Islet of Langerhans (tissue), 1 donor: ENCODE measurements around the gene PCDHGA1.
"Not testable (repeated sequence)": the region's sequence is repeated elsewhere in the genome, so short reads cannot be mapped to it uniquely, and the experiment has no call there.

Experiments
- FAIRE-seq: peaks from one replicate; lab custom pipeline; 2011; peaks lifted over from hg19 to GRCh38; lab: Jason Lieb, UNC

The PCDHGA1 gene

DNA sequence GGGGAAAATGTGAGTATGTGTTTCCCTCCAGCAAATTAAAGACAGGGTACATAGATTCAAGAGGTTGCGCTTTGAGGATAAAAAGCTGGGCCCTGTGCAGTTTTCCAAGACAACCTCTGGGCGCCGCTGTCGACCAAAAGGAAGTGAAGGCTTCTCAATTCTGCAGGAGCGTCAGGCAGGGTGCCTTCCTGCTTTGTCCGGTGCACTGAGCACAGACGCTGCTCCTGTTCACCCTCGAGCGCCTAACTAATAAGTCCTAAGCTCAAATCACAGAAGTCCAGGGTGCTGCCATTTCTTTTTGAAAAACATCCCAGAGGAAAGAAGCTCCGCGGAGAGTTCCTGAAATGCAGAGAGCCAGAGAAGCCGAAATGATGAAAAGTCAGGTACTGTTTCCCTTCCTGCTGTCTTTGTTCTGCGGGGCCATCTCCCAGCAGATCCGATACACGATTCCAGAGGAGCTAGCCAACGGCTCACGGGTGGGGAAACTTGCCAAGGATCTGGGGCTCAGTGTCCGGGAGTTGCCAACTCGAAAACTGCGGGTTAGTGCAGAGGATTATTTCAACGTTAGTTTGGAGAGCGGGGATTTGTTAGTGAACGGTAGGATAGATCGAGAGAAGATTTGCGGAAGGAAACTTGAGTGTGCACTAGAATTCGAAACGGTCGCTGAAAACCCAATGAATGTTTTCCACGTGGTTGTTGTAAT, 19.8 kb downstream of the PCDHGA1 start, which contains the start of gene PCDHGB1:
Gene PCDHGB1, plus strand, starts transcription at position 183 of the 703 bp plus-strand sequence. Its CDS starts 162 bp downstream, at position 345.
- no peak for FAIRE-seq

DNA sequence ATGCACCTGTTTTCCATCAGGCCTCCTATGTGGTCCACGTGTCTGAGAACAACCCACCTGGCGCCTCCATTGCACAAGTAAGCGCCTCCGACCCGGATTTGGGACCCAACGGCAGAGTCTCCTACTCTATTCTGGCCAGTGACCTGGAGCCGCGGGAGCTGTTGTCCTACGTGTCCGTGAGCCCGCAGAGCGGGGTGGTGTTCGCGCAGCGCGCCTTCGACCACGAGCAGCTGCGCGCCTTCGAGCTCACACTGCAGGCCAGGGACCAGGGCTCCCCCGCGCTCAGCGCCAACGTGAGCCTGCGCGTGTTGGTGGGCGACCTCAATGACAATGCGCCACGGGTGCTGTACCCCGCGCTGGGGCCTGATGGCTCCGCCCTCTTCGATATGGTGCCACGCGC, 21.3 kb downstream of the PCDHGA1 start:
- FAIRE-seq, result no peak

DNA sequence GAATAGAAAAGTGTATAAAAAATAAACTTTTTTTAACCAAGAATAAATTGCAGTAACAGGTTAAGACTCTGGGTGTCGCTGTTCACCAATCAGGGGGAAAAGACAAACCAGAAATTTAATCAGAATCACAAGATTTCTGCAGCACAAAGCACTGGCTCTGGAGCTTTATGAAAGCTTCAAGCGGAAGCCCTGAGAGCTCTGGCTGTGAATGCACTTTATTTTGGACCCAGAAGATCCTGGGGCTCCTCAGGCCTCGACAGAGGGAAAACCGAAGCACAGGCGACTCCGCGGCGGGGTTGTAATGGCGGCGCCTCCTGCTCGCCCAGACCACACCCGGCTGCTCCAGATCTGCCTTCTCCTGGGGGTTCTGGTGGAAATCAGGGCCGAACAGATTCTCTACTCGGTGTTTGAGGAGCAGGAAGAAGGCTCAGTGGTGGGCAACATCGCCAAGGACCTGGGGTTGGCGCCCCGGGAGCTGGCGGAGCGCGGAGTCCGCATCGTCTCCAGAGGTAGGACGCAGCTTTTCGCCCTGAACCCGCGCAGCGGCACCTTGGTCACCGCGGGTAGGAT, 24.7 kb downstream of the PCDHGA1 start, which contains the start of gene PCDHGA4:
Gene PCDHGA4, plus strand, starts transcription at position 122 of the 570 bp plus-strand sequence. Its CDS starts 87 bp downstream, at position 209.
- FAIRE-seq, result no peak

DNA sequence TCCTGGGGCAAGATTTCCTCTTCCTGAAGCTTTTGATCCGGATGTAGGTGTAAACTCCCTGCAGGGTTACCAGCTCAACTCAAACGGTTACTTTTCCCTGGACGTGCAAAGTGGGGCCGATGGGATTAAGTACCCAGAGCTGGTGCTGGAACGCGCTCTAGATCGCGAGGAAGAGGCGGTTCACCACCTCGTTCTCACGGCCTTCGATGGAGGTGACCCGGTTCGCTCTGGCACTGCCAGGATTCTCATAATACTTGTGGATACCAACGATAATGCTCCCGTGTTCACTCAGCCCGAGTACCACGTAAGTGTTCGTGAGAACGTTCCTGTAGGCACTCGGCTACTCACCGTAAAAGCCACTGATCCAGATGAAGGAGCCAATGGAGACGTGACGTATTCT, 25.3 kb downstream of the PCDHGA1 start:
- no peak for FAIRE-seq

DNA sequence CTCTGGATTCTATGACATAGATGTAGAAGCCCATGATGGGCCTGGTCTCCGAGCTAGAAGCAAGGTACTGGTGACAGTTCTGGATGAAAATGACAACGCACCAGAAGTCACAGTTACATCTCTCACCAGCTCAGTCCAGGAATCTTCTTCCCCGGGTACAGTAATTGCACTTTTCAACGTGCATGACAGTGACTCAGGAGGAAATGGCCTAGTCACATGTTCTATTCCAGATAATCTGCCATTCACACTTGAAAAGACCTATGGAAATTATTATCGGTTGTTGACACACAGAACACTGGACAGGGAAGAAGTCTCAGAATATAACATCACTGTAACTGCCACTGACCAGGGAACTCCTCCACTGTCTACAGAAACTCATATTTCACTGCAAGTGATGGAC, 25.8 kb downstream of the PCDHGA1 start:
- FAIRE-seq, result no peak

DNA sequence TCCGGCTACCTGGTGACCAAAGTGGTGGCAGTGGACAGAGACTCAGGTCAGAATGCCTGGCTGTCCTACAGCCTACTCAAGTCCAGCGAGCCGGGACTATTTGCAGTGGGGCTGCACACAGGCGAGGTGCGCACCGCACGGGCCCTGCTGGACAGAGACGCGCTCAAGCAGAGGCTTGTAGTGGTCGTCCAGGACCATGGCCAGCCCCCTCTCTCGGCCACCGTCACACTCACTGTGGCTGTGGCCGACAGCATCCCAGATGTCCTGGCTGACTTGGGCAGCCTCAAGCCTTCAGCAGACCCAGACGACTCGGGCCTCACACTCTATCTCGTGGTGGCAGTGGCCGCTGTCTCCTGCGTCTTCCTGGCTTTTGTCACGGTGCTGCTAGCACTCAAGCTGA, 26.6 kb downstream of the PCDHGA1 start:
- FAIRE-seq, result no peak

DNA sequence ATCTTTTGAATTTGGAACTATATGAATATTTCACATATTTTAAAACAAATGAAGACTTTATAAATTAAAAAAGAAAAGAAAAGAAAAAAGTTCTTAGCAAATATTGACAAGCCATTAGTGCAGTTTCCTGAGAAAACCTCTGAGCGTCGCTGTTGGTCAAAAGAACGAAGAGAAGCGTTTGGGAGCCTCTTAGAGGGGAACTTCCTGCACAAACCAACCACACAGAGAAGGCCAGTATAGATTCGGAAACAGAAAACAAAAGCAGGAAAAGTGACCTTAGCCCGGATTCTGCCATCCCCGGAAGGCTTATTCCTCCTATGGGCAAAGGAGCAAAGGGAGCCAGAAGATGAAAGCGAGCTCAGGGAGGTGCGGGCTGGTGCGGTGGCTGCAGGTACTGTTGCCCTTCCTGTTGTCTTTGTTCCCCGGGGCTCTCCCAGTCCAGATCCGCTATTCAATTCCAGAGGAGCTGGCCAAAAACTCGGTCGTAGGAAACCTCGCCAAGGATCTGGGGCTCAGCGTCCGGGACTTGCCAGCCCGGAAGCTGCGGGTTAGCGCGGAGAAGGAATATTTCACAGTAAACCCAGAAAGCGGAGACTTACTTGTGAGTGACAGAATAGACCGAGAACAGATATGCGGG, 29.6 kb downstream of the PCDHGA1 start, which contains the start of gene PCDHGB2:
Gene PCDHGB2, plus strand, starts transcription at position 205 of the 637 bp plus-strand sequence. Its CDS starts 142 bp downstream, at position 347.
- no peak for FAIRE-seq

DNA sequence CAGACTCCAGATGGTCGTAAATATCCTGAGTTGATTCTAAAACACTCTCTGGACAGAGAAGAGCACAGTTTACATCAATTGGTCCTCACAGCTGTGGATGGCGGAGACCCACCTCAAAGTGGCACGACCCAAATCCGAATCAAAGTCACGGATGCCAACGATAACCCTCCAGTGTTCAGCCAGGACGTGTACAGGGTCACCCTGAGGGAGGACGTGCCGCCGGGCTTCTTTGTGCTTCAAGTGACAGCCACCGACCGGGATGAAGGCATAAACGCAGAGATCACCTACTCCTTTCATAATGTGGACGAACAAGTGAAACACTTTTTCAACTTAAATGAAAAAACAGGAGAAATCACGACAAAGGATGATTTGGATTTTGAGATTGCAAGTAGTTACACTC, 30.4 kb downstream of the PCDHGA1 start:
- FAIRE-seq, result no peak

DNA sequence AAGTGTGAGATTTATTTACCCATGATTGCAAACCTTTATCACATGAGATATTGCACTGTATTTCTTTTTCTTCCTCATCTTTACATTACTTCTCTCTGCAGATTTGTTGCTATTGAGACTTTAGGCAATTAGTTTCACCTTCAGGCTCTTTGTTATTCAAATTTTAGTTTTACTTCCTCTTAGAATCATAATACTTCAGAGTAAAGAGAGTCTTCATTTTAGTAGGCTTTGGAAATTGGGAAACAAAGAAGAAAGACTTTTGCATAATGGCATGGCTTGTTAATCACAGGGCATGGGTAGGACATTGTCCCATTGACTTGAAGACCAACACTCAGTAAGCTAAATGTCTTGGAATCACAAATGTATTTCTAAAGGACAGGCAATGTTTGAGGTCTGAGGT, 32.4 kb downstream of the PCDHGA1 start:
- no peak for FAIRE-seq

DNA sequence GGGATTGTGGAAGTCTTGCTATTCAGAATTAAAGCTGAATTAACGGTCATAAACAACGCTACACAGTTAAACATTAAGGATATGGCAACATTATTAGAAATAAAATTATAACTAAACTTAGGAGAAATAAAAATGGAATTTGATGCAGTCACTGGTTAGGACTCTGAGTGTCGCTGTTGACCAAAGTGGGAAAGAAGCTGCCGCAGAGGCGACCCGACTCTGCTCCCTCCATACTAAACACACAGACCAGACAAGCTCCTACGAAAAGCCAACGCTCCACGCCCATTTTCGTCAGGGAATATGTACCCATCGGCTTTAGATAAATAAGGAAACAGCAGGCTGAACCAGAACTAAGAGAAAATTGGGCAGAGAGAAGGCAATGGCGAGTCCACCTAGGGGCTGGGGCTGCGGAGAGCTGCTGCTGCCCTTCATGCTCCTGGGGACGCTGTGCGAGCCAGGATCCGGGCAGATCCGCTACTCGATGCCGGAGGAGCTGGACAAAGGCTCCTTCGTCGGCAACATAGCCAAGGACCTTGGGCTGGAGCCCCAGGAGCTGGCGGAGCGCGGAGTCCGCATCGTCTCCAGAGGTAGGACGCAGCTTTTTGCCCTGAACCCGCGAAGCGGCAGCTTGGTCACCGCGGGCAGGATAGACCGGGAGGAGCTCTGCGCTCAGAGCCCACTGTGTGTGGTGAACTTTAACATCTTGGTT, 33.8 kb downstream of the PCDHGA1 start, which contains the start of gene PCDHGA5:
Gene PCDHGA5, plus strand, starts transcription at position 211 of the 709 bp plus-strand sequence. Its CDS starts 169 bp downstream, at position 380.
- no peak for FAIRE-seq

DNA sequence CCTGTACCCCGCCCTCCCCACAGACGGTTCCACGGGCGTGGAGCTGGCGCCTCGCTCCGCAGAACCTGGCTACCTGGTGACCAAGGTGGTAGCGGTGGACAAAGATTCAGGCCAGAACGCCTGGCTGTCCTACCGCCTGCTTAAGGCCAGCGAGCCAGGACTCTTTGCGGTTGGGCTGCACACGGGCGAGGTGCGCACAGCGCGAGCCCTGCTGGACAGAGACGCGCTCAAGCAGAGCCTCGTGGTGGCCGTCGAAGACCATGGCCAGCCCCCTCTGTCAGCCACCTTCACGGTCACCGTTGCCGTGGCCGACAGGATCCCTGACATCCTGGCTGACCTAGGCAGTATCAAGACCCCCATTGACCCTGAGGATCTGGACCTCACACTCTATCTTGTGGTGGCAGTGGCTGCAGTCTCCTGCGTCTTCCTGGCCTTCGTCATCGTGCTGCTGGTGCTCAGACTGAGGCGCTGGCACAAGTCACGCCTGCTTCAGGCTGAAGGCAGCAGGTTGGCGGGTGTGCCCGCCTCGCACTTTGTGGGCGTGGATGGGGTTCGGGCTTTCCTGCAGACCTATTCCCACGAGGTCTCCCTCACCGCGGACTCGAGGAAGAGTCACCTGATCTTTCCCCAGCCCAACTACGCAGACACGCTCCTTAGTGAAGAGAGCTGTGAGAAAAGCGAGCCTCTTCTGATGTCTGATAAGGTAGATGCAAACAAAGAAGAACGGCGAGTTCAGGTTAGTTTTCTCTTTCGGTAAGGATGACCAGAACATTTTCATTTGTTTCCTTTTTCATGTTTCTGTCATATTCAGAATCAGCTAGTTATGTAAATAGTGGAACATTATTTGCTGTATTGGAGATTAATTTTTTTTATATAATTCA, 35.9 kb downstream of the PCDHGA1 start:
- FAIRE-seq, result no peak

DNA sequence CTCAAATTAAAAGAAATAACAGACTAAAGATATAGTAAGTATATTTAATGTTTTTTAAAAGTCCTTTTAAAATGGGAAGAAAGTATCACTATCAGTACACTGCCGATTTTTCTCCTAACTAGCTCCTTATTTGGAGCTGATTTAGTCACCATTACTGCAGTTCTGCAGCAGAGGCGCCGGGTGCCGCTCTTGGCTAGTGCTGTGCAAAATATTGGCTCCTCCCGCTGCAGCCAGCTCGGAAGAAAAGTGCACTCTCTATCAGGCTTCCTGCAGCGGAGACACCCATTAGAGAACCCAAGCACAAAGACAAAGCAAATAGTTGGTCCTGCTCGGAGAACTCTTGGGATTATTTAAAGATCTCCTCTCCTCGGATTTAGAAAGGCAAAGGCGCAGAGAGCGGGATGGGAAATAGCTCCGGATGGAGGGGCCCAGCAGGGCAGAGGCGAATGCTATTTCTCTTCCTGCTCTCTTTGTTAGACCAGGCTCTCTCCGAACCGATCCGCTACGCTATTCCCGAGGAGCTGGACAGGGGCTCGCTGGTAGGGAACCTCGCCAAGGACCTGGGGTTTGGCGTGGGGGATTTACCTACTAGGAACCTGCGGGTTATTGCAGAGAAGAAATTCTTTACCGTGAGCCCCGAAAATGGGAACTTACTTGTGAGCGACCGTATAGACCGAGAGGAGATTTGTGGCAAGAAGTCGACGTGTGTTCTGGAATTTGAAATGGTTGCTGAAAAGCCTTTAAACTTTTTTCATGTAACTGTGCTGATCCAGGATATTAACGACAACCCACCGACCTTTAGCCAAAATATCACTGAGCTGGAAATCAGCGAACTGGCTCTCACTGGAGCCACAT, 39.9 kb downstream of the PCDHGA1 start, which contains the start of gene PCDHGB3:
Gene PCDHGB3, plus strand, starts transcription at position 249 of the 855 bp plus-strand sequence. Its CDS starts 153 bp downstream, at position 402.
- no peak for FAIRE-seq

DNA sequence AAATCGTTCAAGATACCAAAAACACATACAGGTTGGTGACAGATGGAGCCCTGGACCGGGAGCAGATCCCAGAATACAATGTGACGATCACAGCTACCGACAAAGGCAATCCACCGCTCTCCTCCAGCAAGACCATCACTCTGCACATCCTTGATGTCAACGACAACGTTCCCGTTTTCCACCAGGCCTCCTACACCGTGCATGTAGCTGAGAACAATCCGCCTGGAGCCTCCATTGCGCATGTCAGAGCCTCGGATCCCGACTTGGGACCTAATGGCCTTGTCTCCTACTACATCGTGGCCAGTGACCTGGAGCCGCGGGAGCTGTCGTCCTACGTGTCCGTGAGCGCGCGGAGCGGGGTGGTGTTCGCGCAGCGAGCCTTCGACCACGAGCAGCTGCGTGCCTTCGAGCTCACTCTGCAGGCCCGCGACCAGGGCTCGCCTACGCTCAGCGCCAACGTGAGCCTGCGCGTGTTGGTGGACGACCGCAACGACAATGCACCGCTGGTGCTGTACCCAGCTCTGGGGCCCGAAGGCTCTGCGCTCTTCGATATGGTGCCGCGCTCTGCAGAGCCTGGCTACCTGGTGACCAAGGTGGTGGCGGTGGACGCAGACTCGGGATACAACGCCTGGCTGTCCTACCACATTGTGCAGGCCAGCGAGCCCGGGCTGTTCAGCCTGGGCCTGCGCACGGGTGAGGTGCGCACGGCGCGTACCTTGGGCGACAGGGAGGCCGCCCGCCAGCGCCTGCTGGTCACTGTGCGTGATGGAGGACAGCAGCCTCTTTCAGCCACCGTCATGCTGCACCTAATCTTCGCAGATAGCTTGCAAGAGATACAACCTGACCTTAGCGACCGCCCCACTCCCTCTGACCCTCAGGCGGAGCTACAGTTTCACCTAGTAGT, 41.5 kb downstream of the PCDHGA1 start:
- FAIRE-seq, result no peak

DNA sequence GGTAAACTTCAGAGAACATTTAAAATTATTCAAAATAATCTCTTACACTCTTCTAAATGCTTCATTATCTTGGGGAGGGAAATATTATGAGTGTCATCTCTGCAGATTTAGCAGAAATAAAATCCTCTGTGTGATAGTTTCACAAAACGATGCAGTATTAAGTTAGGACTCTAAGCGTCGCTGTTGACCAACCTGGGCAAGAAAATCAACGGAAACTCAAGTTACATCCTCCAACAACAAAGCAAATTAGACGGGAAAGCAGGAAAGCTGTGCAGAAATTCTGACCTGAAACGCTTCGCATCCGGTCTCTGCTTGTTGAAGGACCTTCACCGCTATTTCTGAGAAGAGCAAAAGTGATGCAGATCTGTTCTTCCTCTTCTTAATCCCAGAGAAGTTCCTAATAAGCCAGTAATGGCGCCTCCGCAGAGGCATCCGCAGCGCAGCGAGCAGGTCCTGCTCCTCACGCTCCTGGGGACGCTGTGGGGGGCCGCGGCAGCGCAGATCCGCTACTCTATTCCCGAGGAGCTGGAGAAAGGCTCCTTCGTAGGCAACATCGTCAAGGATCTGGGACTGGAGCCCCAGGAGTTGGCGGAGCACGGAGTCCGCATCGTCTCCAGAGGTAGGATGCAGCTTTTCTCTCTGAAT, 43.5 kb downstream of the PCDHGA1 start, which contains the start of gene PCDHGA6:
Gene PCDHGA6, plus strand, starts transcription at position 219 of the 645 bp plus-strand sequence. Its CDS starts 193 bp downstream, at position 412.
- FAIRE-seq, result no peak

DNA sequence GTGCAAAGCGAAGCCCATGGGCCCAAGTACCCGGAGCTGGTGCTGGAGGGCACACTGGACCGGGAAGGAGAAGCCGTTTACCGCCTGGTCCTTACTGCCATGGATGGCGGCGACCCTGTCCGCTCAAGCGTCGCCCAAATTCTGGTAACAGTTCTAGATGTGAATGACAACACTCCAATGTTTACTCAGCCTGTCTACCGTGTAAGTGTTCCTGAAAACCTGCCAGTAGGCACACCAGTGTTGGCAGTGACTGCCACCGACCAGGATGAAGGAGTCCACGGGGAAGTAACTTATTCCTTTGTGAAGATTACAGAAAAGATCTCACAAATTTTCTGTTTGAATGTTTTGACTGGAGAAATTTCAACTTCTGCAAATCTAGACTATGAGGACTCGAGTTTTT, 44.3 kb downstream of the PCDHGA1 start:
- no peak for FAIRE-seq

DNA sequence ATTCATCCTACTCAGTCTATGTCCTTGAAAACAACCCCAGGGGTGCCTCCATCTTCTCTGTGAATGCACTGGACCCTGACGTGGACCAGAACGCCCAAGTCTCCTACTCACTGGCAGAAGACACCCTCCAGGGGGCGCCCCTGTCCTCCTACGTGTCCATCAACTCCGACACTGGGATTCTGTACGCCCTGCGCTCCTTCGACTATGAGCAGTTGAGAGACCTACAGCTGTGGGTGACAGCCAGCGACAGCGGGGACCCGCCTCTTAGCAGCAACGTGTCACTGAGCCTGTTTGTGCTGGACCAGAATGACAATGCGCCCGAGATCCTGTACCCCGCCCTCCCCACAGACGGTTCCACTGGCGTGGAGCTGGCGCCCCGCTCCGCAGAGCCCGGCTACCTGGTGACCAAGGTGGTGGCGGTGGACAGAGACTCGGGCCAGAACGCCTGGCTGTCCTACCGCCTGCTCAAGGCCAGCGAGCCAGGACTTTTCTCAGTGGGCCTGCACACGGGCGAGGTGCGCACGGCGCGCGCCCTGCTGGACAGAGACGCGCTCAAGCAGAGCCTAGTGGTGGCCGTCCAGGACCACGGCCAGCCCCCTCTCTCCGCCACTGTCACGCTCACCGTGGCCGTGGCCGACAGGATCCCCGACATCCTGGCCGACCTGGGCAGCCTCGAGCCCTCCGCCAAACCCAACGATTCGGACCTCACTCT, 45.3 kb downstream of the PCDHGA1 start:
- not testable (repeated sequence) for FAIRE-seq

DNA sequence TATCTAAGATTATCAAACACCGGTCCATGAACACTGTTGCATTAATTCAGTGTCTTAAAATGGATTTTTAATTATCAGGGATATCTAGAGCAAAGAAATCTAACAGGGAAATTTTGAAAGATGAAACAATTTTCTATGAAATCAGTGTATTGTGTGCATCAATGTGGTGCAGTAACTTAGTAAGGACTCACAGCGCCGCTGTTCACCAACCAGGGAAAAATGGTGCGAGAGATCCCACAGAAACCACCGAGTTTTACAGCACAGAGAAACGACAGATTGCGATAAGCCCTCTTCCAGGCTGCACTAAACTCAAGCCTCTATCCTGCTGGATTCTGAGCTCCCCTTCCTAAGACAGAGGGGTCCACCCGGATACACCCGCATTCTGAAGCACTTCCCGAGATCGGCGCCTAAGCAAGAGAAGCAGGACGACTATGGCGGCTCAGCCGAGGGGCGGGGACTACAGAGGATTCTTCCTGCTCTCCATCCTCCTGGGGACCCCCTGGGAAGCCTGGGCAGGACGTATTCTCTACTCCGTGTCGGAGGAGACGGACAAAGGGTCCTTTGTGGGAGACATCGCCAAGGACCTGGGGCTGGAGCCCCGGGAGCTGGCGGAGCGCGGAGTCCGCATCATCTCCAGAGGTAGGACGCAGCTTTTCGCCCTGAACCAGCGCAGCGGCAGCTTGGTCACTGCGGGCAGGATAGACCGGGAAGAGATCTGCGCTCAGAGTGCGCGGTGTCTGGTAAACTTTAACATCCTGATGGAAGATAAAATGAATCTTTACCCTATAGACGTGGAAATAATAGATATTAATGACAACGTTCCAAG, 52.4 kb downstream of the PCDHGA1 start, which contains the start of gene PCDHGA7:
Gene PCDHGA7, plus strand, starts transcription at position 274 of the 826 bp plus-strand sequence. Its CDS starts 158 bp downstream, at position 432.
- no peak for FAIRE-seq
